Measurements from ENCODE around the gene ZDHHC14.
"Not testable (repeated sequence)": the region's sequence is repeated elsewhere in the genome, so short reads cannot be mapped to it uniquely, and the experiment has no call there.

Gene ZDHHC14

DNA sequence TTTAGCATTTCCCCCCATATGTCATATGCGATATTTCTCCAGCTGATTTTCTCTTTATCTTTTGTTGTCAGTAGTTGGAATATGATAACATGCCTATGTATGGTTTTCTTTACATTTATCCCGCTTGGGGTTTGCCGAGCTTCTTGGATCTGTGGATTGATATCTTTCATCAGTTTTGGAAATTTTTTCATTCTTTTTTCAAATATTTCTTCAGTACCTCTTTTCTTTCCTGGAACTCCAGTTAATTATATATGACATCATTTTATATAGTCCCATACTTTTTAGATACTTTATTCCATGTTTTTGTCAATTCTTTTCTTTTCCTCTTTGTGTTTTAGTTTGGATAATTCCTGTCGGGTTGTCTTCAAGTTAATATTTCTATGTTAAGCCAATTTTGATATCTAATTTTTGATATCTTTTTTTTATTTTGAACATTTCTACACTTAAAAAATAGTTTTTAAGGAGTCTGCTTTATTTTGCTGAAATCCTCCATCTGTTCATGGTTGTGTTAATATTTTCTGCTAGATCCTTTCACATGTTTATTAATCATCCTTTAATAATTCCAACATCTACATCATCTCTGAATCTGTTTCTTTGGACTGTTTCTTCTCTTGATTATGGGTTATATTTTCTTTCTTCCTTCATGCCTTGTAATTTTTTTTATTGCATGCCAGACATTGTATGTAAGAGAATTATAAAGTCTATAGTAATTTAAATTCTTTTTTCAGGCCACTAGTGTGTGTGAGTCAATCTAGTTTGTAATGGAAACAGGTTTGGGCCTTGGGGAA lies 9.5 kb downstream of the ZDHHC14 start:
- no peak overlapping the region for H3K4me3 ChIP-seq (ENCODE audit: low read depth, low read length)
- ChIA-PET CTCF (interaction anchor here (1.5 kb wide), 1 partner anchor 14 kb away, joined by 3 read pairs; no protein-coding TSS in a partner anchor), POLR2A (no interaction called here)
- DNase-seq (ENCODE audit: low read depth, low spot score) = no peak
- TF ChIP-seq, protein P1, sequence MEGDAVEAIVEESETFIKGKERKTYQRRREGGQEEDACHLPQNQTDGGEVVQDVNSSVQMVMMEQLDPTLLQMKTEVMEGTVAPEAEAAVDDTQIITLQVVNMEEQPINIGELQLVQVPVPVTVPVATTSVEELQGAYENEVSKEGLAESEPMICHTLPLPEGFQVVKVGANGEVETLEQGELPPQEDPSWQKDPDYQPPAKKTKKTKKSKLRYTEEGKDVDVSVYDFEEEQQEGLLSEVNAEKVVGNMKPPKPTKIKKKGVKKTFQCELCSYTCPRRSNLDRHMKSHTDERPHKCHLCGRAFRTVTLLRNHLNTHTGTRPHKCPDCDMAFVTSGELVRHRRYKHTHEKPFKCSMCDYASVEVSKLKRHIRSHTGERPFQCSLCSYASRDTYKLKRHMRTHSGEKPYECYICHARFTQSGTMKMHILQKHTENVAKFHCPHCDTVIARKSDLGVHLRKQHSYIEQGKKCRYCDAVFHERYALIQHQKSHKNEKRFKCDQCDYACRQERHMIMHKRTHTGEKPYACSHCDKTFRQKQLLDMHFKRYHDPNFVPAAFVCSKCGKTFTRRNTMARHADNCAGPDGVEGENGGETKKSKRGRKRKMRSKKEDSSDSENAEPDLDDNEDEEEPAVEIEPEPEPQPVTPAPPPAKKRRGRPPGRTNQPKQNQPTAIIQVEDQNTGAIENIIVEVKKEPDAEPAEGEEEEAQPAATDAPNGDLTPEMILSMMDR (IDR thresholded peaks at IDR 0.05; ENCODE audit: insufficient read depth, low read length, missing control alignments) = no peak

DNA sequence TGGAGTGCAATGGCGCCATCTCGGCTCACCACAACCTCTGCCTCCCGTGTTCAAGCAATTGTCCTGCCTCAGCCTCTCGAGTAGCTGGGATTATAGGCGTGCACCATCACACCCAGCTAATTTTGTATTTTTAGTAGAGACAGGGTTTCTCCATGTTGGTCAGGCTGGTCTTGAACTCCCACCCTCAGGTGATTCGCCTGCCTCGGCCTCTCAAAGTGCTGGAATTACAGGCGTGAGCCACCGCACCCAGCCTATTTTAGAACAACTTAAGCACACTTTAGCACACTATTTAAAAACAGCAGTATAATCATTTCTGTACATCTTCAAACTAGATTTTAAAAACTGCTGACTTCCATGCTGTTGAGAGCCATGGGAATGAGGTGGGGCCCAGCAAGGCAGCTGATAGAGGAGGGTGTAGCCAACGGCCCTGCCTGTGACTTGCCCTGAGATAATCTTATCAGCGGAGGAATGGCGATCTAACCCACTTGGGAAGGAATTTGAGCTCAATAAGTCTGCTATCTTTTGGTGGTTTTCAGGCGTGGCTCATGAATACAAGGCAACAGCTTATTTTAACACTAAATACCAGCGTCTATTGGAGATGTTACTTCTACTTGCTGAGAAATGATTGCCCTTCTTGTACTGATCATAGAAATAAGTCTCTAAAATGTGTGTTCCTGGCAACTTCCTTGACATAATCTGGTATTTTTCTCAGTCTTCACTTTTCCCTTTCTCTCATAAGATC lies 12.1 kb downstream of the ZDHHC14 start:
- ChIA-PET CTCF (no interaction called here), POLR2A (interaction anchor here (0.6 kb wide), 1 partner anchor 58 kb away, joined by 4 read pairs; no protein-coding TSS in a partner anchor)
- no peak overlapping the region for H3K4me3 ChIP-seq (ENCODE audit: low read depth, low read length)
- TF ChIP-seq, protein P1 (IDR thresholded peaks at IDR 0.05; ENCODE audit: insufficient read depth, low read length, missing control alignments) = no peak
- no peak for DNase-seq (ENCODE audit: low read depth, low spot score)

DNA sequence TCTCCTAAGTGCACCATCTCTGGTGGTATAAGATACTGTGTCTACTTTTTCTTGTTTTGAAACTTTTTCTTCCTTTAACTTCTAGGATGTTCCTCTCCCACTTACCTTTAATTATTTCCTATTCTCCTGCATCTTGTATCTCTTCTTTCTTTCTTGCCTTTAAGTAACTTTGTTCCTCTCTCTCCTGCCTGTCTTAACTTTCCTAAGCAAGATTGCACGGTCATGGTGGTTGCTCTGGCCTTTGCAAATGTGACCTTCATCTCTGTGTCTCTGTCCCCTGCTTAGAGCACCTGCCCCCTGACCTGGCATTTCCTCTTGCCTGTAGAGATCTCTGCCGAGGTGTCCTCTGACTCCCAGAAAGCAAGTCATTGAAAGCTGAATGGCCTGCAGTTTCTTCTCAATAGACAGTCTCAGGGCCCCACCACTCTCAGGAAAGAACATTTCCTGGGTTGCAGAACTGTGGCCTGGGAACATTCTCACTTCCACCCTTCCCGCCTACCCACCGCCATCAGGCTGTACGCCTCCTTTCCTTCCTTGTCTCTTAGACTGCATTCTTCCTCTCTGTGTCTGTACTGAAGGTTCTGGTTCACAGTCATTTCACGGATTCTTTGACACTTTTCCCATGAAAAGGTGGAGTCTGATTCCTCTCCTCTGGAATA lies 12.8 kb downstream of the ZDHHC14 start:
- TF ChIP-seq, protein P1 (IDR thresholded peaks at IDR 0.05; ENCODE audit: insufficient read depth, low read length, missing control alignments) = no peak
- ChIA-PET CTCF (no interaction called here), POLR2A (no interaction called here)
- DNase-seq (ENCODE audit: low read depth, low spot score) = no peak
- H3K4me3 ChIP-seq (ENCODE audit: low read depth, low read length) = no peak overlapping the region

DNA sequence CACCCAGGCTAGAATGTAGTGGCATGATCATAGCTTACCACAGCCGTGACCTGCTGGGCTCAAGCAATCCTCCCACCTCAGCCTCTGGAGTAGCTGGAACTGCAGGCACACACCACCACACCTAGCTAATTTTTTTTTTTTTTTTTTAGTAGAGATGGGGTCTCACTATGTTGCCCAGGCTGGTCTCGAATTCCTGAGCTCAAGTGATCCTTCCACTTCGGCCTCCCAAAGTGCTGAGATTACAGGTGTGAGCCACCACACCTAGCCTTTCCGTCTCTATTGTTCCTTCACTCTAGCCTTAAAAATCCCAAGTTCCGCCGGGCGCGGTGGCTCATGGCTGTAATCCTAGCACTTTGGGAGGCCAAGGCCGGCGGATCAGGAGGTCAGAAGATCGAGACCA lies 14.2 kb downstream of the ZDHHC14 start:
- POLR2A ChIA-PET; DNase-seq (ENCODE audit: low read depth, low spot score); H3K4me3 ChIP-seq (ENCODE audit: low read depth, low read length): not testable (repeated sequence)
- CTCF ChIA-PET = interaction anchor here (1.3 kb wide), 1 partner anchor 10 kb away, joined by 3 read pairs; no protein-coding TSS in a partner anchor

DNA sequence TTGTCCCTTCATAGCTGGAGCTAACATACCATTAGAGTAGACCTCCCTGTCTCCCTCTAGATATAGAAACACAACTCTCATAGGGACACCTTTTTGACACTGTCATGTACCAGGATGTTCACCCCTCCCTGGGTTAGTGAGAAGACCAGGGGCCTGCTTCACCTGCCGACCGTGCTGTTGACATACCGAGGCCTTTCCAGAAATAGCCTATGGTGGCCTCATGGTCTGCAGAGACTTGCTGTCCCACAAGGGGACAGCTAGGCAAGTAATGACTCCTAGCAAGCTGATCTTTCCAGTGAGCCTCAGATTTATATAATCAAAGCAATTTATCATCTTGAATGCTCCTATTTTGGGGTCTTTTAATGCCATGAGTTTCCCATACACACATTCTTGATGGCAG lies 15.0 kb downstream of the ZDHHC14 start:
- ChIA-PET POLR2A (no interaction called here), CTCF (interaction anchor here (1.3 kb wide), 1 partner anchor 9 kb away, joined by 3 read pairs; no protein-coding TSS in a partner anchor)
- no peak for DNase-seq (ENCODE audit: low read depth, low spot score)
- H3K4me3 ChIP-seq (ENCODE audit: low read depth, low read length) = no peak overlapping the region
- TF ChIP-seq, protein P1 (IDR thresholded peaks at IDR 0.05; ENCODE audit: insufficient read depth, low read length, missing control alignments) = no peak

DNA sequence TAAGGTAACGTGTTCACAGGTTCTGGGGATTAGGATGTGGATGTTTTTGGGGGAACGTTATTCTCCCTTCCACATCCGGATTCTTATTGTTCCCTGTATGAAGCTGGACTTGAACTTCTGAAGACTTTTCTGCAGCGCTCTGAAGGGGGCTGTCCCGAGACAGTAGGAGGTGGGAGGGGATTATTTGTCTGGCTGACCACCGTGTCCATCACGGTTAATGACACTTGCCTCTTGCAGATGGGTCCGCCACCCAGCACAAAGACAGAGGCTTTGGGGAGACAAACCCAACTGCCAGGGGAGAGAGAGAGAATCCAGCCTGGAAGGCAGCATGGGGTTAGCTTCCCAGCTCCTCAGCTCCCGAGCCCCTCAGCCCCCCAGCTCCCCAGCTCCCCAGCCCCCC lies 16.7 kb downstream of the ZDHHC14 start:
- DNase-seq (ENCODE audit: low read depth, low spot score) = no peak
- ChIA-PET CTCF (no interaction called here), POLR2A (no interaction called here)
- no peak overlapping the region for H3K4me3 ChIP-seq (ENCODE audit: low read depth, low read length)
- TF ChIP-seq, protein P1 (IDR thresholded peaks at IDR 0.05; ENCODE audit: insufficient read depth, low read length, missing control alignments) = no peak

All from AG04449 (cell line).